HG02885 (cell line): ENCODE data around the gene MYO18A.

ENCODE experiments used
- ATAC-seq: cut with Tn5 transposase; IDR thresholded peaks from one replicate; pipeline ENCODE4 v1.9.1; 2021; ENCODE audit warnings: mild to moderate bottlenecking; ENCODE audit not compliant: unreplicated experiment, poor library complexity

Gene MYO18A

DNA sequence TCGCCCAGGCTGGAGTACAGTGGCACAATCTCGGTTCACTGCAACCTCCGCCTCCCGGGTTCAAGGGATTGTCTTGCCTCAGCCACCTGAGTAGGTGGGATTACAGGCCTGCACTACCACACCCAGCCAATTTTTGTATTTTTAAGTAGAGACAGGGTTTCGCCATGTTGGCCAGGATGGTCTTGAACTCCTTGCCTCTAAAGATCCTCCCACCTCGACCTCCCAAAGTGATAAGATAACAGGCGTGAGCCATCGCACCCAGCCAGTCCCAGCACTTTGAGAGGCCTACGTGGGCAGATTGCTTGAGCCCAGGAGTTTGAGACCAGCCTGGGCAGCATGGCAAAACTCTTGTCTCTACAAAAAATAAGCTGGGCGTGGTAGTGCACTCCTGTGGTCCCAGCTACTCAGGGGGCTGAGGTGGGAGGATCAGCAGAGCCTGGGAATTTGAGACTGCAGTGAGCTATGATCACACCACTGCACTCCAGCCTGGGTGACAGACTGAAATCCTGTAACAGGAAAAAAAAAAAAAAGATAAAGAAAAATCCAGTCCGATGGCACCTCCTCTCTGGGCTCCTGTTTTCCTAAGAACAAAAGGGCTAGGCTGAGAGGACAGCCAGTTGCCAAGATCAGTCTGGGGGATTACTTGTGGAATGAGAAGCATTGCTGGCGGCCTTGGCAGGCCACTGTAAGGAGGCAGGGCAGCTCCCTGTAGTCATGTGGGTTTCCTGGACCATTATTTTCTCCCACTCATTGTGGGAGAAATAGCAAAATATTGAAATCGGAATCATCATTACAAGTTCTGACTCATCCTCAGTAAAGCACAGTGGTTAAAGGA is 140.2 kb downstream of the MYO18A start:
- no peak for ATAC-seq

DNA sequence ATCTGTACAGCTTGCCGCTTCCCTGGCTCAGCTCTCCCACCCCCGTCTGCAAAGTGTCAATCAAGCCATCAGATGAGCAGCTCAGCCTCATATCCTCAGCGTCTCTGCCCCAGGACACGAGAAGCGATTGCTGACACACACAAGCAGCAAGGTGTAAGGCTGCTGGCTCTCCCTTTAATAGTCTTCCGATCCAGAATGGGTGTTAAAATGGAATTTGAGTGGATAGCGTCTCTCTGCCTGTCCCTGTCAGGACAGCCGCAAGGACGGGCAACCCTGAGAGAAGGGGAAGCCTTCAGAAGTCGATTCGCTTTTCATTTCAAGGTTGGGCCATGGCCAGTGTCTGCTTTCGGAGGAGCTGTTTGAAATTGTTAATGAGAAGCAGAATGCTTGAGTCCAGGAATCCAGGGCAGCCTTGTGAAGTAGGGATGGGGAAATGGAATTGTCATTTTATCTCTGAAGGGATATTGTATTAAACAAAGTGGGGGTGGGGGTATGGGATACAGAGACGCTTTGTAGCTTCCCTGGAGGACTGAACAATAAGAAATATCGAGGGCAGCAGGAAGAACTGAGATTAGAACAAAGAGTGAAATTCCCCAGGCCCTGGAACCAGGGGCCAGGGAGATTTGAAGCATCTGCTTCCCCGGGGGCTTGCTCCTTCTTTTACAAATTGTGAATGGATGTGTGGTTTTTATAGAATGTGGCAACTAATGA is 142.0 kb downstream of the MYO18A start:
- no peak for ATAC-seq

DNA sequence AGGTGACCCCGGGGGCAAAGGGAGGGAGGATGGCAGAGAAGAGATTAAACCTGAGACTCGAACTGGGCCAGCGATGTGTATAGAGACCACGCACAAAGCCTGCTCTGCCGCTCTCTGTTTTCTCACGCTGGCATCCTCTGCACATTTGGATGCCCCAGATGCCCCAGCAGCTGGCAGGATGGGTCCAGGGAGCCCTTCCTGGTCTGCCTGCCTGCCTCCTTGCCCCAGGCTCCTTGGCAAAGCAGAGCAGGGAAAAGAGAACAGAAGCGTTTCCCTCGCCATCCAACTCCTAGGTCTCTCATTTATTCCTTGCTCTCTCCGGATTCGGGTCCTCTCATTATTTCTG is 142.5 kb downstream of the MYO18A start:
- ATAC-seq = no peak

GRCh38 chr17:29036584-29036983 is 143.6 kb downstream of the MYO18A start:
- no peak for ATAC-seq

- no peak for ATAC-seq
Measured at GRCh38 chr17:29034510-29034909, 145.7 kb downstream of the MYO18A start.

DNA sequence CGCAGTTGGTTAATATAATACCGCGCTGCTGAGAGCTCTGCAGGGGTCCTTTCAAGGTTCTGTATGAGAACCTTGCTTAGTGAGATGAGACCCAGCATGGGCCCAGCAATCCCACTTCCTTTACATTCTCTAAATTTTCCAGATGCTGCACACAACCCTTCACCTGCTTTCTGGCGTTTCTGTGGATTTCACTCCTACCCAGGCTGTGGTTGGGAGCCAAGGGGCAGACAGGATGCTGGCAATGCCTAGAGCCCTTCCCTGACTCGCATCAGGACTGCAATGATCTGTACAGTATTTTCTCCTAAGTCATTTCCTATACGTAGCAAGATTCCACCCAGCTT is 147.4 kb downstream of the MYO18A start:
- ATAC-seq = no peak

- no peak for ATAC-seq
Measured at GRCh38 chr17:29032013-29032856, 148.0 kb downstream of the MYO18A start.

- no peak for ATAC-seq
Measured at GRCh38 chr17:29031488-29031887, 148.7 kb downstream of the MYO18A start.

DNA sequence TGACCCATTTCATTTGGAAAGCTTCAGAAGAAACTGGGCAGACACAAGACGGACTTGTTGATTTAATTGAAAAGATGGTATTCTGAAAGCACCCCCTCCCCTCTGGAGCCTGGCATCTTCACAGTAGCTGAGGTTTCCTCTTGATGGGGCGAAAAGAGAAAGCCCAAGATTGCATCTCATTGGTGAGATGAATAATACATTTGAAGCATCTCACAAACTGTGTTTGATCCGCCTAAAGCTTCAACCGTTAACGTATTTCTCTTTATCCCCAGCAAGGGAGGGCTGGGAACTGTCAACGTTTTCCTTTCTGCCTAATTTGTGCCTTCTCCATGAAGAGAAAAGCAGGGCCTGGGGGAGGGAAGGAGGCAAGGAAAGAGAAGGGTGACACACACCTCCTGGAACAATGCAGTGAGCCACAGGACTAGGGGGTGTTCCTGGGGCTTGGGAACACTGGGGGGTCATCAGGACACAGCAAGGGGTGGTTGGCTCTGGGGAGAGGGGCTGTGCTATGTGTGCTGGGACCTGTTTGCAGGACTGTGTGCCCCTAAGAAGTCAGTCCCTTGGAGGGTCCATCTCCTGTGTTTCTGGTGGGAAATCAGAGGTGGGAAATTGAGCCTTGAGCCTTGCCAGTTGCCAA is 155.8 kb downstream of the MYO18A start:
- ATAC-seq = no peak

- ATAC-seq = no peak
Measured at GRCh38 chr17:29022074-29022473, 158.1 kb downstream of the MYO18A start.

GRCh38 chr17:29021226-29021625 is 159.0 kb downstream of the MYO18A start:
- ATAC-seq = no peak
